SKM-1 (cell line): ENCODE results near the gene ROMO1.
"Not testable (repeated sequence)": the region's sequence is repeated elsewhere in the genome, so short reads cannot be mapped to it uniquely, and the experiment has no call there.

ENCODE experiments used
- DNase-seq: peaks from one replicate; lab custom pipeline; 2025; ENCODE audit not compliant: unreplicated experiment; lab: John Stamatoyannopoulos, UW

Gene ROMO1

GRCh38 chr20:35710039-35710438, 10.8 kb downstream of the ROMO1 start:
- no peak for DNase-seq

- no peak for DNase-seq
These were observed 11.8 kb downstream of the ROMO1 start for GRCh38 chr20:35710884-35711587.

- no peak for DNase-seq
These were observed 12.5 kb downstream of the ROMO1 start for GRCh38 chr20:35711588-35712209.

- not testable (repeated sequence) for DNase-seq
These were observed 13.9 kb downstream of the ROMO1 start for GRCh38 chr20:35713120-35713519.

- DNase-seq: no peak
These were observed 14.9 kb downstream of the ROMO1 start for GRCh38 chr20:35714127-35714526.

- no peak for DNase-seq
These were observed 16.4 kb downstream of the ROMO1 start for GRCh38 chr20:35715652-35716051.

GRCh38 chr20:35716330-35716729, 17.1 kb downstream of the ROMO1 start:
- no peak for DNase-seq

- not testable (repeated sequence) for DNase-seq
These were observed 19.1 kb downstream of the ROMO1 start for GRCh38 chr20:35718321-35718720.

GRCh38 chr20:35718972-35719635, 19.9 kb downstream of the ROMO1 start:
- DNase-seq: no peak

GRCh38 chr20:35719717-35720116, 20.5 kb downstream of the ROMO1 start:
- no peak for DNase-seq

GRCh38 chr20:35720165-35721123, 21.2 kb downstream of the ROMO1 start:
- no peak for DNase-seq

GRCh38 chr20:35721219-35721618, 22.0 kb downstream of the ROMO1 start:
- DNase-seq: no peak

GRCh38 chr20:35721621-35722020, 22.4 kb downstream of the ROMO1 start:
- DNase-seq: no peak

- not testable (repeated sequence) for DNase-seq
These were observed 24.1 kb downstream of the ROMO1 start for GRCh38 chr20:35723275-35723639.

GRCh38 chr20:35723652-35724320, 24.6 kb downstream of the ROMO1 start:
- DNase-seq: not testable (repeated sequence)

GRCh38 chr20:35724321-35725230, 25.4 kb downstream of the ROMO1 start:
- DNase-seq: no peak

- DNase-seq: peak; percentile 16
These were observed 27.9 kb downstream of the ROMO1 start for GRCh38 chr20:35726842-35727711.

- no peak for DNase-seq
These were observed 30.1 kb downstream of the ROMO1 start for GRCh38 chr20:35729283-35729807.
